ENCODE results near the gene LRP1B. TPM values are rescaled to one million over a fixed set of nuclear protein-coding genes. Genes with fewer than 3 reads are reported as not detected.

LRP1B gene
- total RNA-seq (ENCODE audit: low replicate concordance): 0.12 TPM in 1 of 2 replicates, not detected in the other

DNA sequence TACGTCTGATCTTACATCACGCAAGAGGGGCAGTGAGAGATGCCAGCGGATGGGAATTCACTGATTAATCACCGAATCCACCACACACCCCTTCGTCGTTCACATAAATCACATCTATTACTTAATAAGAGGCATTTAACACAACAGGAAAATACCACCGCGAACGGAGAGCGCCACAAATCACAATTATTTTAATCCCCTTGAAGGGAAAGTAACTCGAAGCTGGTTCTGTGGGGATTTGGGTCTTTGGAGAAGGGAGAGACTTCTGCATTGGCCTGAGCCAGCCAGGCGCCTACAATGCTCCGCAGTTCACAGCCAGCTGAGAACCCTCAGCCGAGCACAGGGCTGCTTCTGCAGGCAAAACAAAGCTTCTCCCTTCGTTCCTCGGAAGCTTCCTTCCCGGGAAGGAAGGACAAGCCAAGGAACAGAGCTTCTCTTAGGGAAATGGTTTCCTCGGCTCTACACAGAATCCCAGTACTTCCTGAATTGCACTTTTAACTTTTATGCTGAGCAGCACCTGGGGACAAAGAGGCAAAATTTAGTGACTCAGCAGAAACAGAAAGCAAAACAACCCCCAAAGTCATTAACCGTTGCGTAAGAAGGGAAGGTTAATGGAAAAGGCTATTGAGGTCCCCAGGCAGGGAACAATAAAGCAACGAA is at the start of gene LRP1B:
TSS of gene LRP1B (minus strand) at position 7 of the 660 bp plus-strand sequence. CDS start 287 bp downstream, outside the sequence.

All from smooth muscle cell of the coronary artery (primary cell).